22Rv1 (cell line): Measurements from ENCODE around the gene PYCARD.

Experiments used
- H3K27ac ChIP-seq: fragments of 450-650 bp; 2 replicates; pipeline ENCODE4 v1.5.1; 2017
- ZFX ChIP-seq: fragments of 450-650 bp; IDR thresholded peaks from 2 replicates; pipeline ENCODE4 v1.6.1; 2017; ENCODE audit warnings: antibody characterized with exemption, borderline replicate concordance
- TF ChIP-seq, protein P1 (sequence below): fragments of 450-650 bp; IDR thresholded peaks from 2 replicates; pipeline ENCODE4 v1.5.1; 2017; ENCODE audit warnings: mild to moderate bottlenecking

Gene PYCARD

GRCh38 chr16:31190818-31191444, 11.6 kb downstream of the PYCARD start:
- H3K27ac ChIP-seq: no peak overlapping the region

GRCh38 chr16:31190061-31190460, 12.5 kb downstream of the PYCARD start:
- H3K27ac ChIP-seq: no peak overlapping the region
- TF ChIP-seq ZFX: no peak
- TF ChIP-seq, protein P1, sequence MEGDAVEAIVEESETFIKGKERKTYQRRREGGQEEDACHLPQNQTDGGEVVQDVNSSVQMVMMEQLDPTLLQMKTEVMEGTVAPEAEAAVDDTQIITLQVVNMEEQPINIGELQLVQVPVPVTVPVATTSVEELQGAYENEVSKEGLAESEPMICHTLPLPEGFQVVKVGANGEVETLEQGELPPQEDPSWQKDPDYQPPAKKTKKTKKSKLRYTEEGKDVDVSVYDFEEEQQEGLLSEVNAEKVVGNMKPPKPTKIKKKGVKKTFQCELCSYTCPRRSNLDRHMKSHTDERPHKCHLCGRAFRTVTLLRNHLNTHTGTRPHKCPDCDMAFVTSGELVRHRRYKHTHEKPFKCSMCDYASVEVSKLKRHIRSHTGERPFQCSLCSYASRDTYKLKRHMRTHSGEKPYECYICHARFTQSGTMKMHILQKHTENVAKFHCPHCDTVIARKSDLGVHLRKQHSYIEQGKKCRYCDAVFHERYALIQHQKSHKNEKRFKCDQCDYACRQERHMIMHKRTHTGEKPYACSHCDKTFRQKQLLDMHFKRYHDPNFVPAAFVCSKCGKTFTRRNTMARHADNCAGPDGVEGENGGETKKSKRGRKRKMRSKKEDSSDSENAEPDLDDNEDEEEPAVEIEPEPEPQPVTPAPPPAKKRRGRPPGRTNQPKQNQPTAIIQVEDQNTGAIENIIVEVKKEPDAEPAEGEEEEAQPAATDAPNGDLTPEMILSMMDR: no peak

More at GRCh38 chr16:31190818-31191444, 11.6 kb downstream of the PYCARD start:
- TF ChIP-seq, protein P1: no peak
- TF ChIP-seq ZFX: no peak

DNA sequence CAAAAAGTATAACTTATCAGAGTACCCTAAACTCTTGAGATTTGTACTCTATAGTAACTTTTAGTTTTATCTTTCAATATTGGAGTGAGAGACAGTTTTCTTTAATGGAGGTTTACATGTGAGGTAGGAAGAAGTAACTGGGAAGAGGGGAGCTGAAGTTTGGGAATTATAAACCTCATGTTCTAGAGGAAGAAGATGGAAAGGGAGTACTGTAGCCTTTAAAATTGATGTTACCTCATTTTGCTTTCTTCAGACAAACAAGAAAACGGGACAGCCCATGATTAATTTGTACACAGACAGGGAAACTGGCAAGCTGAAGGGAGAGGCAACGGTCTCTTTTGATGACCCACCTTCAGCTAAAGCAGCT, 13.2 kb downstream of the PYCARD start:
- no peak overlapping the region for H3K27ac ChIP-seq
- no peak for TF ChIP-seq ZFX
- TF ChIP-seq, protein P1: no peak

DNA sequence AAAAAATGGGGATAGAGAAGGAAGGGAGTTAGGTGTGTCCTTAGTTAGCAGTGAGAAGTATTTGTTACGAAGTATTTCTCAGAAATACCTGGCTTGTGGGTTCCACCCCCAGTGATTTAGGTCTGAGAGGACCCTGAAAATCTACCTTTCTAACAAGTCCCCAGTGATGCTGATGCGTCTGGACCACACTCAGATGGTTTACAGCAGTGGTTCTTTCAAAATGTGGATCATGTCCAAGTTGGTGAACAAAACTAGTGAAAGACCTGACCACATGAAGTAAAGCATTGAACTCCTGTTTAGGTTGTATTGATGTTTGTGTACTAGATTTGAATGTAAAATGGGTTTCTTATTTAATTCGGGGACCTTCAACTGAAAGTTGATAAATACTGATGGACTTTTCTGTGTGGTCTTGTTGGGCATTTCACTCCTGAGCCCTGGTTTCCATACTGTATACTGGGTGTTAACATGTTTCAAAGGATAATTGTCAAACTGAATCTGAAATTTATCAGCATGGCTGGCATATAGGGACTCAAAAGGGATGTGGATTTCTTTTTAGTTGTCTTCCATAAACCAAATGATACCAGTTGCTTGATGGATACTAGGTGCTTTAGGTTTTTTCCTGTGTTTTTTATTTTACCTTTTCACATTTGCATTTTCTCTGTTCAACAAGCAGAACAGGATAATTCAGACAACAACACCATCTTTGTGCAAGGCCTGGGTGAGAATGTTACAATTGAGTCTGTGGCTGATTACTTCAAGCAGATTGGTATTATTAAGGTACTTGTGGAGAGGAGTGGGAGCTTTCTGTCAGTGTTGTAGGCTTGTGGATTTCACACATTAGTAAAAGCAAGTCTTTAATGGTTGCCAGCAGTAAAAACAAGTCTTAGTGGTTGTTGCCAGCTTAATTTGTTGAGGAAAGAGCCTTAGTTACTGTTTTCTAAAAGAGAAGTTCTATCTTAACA, 13.8 kb downstream of the PYCARD start:
- no peak overlapping the region for H3K27ac ChIP-seq
- TF ChIP-seq, protein P1: no peak
- TF ChIP-seq ZFX: no peak

DNA sequence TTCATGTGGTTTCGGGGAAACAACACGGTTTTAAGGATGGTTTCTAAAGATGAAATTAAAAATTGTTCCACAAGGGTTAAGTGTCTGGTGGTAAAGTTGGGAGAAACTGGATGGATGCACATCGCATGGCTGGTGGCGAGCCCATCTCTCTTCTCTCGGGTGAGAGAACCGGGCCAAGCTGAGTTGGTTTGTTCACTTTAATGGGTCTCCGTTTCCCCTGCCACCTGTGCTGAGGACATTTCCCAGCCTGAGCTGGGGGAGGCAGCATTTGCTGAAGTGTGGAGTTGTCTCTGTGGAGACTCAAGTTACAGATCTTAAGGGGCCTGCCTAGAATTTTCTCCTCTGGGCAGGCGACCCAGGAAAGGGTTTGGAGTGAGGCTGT, 14.8 kb downstream of the PYCARD start:
- TF ChIP-seq, protein P1: no peak
- TF ChIP-seq ZFX: no peak
- H3K27ac ChIP-seq: no peak overlapping the region

DNA sequence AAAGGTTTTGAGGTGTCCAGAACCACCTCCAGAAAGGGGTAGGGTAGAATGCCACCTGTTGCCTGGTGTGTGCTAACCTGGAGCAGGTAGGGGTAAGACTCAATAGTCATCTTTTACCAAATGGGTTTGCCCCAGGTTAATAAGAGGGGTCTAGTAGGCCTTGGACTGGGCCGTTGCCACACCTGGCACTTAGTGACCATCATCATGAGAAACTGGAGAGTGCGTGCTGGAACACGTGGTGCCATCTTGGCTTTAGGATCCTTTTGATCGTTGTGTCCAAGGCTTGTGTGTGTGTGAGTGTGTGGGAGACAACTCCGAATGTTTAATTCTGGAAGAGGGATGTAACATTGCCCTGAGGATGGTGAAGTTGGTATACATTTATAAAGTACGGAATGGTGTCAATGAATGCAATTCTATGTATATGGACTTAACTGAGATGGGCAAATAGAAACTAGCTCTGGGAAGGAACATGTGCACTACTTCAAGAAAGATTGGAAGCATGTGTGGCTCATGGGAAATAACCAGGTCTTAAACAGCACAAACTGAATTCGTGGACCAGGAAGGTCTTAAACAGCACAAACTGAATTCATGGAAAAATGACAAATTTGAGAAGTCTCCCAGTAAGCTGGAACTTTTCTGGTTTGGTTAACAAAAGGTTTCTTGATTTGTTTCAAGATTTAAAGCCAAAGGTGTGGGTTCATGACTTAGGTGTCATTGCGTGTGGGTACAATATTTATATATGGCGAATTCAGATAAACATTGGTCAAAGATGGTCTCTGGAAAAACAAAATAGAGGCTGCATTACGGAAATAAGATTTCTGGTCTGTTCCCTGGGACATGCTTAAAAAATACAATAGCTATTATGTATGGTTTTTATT, 15.4 kb downstream of the PYCARD start:
- no peak overlapping the region for H3K27ac ChIP-seq
- TF ChIP-seq ZFX: no peak
- TF ChIP-seq, protein P1: no peak
